ENCODE measurements around the gene DSCAM. TPM values are rescaled to one million over a fixed set of nuclear protein-coding genes. Genes with fewer than 3 reads are reported as not detected.
"Not testable (repeated sequence)": the region's sequence is repeated elsewhere in the genome, so short reads cannot be mapped to it uniquely, and the experiment has no call there.

Gene DSCAM, protein sequence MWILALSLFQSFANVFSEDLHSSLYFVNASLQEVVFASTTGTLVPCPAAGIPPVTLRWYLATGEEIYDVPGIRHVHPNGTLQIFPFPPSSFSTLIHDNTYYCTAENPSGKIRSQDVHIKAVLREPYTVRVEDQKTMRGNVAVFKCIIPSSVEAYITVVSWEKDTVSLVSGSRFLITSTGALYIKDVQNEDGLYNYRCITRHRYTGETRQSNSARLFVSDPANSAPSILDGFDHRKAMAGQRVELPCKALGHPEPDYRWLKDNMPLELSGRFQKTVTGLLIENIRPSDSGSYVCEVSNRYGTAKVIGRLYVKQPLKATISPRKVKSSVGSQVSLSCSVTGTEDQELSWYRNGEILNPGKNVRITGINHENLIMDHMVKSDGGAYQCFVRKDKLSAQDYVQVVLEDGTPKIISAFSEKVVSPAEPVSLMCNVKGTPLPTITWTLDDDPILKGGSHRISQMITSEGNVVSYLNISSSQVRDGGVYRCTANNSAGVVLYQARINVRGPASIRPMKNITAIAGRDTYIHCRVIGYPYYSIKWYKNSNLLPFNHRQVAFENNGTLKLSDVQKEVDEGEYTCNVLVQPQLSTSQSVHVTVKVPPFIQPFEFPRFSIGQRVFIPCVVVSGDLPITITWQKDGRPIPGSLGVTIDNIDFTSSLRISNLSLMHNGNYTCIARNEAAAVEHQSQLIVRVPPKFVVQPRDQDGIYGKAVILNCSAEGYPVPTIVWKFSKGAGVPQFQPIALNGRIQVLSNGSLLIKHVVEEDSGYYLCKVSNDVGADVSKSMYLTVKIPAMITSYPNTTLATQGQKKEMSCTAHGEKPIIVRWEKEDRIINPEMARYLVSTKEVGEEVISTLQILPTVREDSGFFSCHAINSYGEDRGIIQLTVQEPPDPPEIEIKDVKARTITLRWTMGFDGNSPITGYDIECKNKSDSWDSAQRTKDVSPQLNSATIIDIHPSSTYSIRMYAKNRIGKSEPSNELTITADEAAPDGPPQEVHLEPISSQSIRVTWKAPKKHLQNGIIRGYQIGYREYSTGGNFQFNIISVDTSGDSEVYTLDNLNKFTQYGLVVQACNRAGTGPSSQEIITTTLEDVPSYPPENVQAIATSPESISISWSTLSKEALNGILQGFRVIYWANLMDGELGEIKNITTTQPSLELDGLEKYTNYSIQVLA (N-terminal part only)
- 10 to 100 TPM; 18.5 to 25.5 TPM for total RNA-seq
- polyA plus RNA-seq (2013, experiment 1 of 2), result 2.4 TPM
- polyA plus RNA-seq (2013, experiment 2 of 2), result 2.9 TPM
- long read RNA-seq, experiment 1, partial matches to known transcripts, result 5 of 7 reads
- long read RNA-seq, experiment 1, other reads (novel, unspliced or antisense), result 2 of 7 reads
- long read RNA-seq, experiment 2, full-length matches to known transcripts, result 3 of 124 reads
- long read RNA-seq, experiment 2, partial matches to known transcripts, result 32 of 124 reads
- long read RNA-seq, experiment 2, other reads (novel, unspliced or antisense), result 89 of 124 reads
- long read RNA-seq, experiment 3, full-length matches to known transcripts, result 5 of 68 reads
- long read RNA-seq, experiment 3, partial matches to known transcripts, result 23 of 68 reads
- long read RNA-seq, experiment 3, other reads (novel, unspliced or antisense), result 40 of 68 reads
- long read RNA-seq, experiment 4, partial matches to known transcripts, result 5 of 14 reads
- long read RNA-seq, experiment 4, other reads (novel, unspliced or antisense), result 9 of 14 reads

DNA sequence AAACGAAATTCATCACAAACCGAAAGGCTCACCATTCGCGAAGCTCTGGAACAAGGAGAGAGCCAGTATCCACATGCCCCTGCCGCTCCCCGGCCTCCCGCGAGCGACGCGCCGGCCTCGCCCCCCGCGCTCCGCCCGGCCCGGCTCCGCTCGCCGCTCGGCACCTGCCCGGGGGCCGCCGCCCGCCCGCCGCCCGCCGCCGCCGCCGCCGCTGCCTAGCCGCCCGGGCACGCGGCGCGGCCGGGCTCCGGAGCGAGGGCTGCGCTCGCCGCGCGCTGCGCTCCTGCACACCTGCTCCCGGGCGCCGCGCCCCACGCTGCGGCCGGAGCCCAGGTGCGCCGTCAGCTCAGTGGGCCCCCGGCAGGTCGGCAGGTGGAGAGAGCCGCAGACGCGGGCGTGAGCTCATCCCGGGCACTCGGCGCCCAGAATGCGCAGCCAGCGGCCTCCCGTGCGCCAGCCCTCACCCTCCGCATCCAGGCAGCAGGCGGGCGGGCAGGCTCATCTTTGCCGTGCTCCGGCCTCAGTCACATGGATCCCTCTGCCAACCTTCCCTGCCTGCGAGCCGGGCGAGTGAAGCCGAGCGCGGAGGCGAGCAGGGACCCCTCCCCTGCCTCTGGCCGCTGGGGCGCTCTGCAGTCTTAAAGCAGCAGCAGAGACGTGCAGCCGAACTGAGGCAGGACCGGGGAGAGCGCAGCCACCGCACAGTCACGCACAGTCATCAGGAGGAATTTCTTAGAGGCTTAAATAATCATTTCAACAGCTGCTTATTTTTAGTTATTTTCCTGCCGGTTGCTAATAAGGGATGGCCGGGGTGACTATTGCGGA lies at the start of gene DSCAM:
Gene DSCAM (minus strand): TSS at position 572 of the 825 bp plus-strand sequence. CDS start 497 bp downstream, at position 75.
- Mint-ChIP-seq H3K27ac (no peak within 1 kb of the TSS), H3K4me1 (peaks cover 6% of the 10 kb centered on the region), H3K9me3 (no peaks in the 10 kb centered on the region), H3K36me3 (ENCODE audit: low read depth) (no peaks in the 10 kb centered on the region), H3K27me3 (ENCODE audit: insufficient read depth) (peaks cover 22% of the 10 kb centered on the region), H3K4me3 (peak within 1 kb of the TSS; percentile 59)
- Histone ChIP-seq H3K27me3 (ENCODE audit: control insufficient read depth, insufficient read depth, low read length, poor library complexity, severe bottlenecking) (peaks cover 58% of the 10 kb centered on the region), H3K9ac (ENCODE audit: extremely low read depth, low read length, poor library complexity, severe bottlenecking) (no peak within 1 kb of the TSS), H3K27ac (ENCODE audit: low read depth, low read length) (no peak within 1 kb of the TSS), H3K4me3 (ENCODE audit: low read length) (peak within 1 kb of the TSS; percentile 70), H3K9me3 (ENCODE audit: control insufficient read depth, low read length) (no peaks in the 10 kb centered on the region), H3K4me1 (ENCODE audit: control insufficient read depth, insufficient read depth, low read length) (no peaks in the 10 kb centered on the region), H3K36me3 (ENCODE audit: control insufficient read depth, insufficient read depth, low read length) (no peaks in the 10 kb centered on the region)
- DNase-seq, result peak; percentile 86
- WGBS, 2 experiments (ENCODE audit: insufficient coverage in 1 of 2, insufficient read length in 1 of 2), result 0 to 3% methylated on average over 13 to 93 of the region's 94 CpGs
- TF ChIP-seq, protein P1, sequence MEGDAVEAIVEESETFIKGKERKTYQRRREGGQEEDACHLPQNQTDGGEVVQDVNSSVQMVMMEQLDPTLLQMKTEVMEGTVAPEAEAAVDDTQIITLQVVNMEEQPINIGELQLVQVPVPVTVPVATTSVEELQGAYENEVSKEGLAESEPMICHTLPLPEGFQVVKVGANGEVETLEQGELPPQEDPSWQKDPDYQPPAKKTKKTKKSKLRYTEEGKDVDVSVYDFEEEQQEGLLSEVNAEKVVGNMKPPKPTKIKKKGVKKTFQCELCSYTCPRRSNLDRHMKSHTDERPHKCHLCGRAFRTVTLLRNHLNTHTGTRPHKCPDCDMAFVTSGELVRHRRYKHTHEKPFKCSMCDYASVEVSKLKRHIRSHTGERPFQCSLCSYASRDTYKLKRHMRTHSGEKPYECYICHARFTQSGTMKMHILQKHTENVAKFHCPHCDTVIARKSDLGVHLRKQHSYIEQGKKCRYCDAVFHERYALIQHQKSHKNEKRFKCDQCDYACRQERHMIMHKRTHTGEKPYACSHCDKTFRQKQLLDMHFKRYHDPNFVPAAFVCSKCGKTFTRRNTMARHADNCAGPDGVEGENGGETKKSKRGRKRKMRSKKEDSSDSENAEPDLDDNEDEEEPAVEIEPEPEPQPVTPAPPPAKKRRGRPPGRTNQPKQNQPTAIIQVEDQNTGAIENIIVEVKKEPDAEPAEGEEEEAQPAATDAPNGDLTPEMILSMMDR (conservative IDR thresholded peaks at IDR 0.05), result peak; percentile 27

DNA sequence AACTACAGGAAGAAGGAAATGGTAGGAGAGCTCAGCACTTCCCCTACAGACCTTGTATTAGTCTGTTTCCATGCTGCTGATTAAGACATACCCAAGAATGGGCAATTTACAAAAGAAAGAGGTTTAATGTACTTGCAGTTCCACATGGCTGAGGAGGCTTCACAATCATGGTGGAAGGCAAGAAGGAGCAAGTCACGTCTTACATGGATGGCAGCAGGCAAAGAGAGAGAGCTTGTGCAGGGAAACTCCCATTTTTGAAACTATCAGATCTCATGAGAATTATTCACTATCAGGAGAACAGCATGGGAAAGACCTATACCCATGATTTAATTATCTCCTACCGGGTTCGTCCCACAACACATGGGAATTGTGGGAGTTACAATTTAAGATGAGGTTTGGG lies 48.7 kb upstream of the DSCAM start:
- H3K27me3 ChIP-seq (ENCODE audit: control insufficient read depth, insufficient read depth, low read length, poor library complexity, severe bottlenecking), result not testable (repeated sequence)

DNA sequence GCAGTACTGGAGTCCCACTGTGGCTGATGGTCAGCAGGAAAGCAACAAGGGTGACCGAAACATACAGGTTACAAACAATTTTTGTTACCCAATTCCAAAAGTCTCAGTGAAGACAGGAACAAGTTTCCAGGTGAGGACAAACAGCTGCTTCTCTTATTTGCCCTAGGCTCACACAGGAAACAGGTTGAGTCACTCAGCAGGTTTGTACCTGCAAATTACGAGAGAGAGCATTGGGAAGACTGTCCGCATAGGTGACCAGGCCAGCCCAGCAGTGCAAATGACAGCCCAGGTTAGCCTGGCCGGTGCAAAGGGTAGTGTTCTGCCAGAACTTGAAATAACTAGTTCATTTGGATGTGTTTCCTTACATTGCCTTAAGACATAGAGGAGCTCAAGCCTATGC lies 40.0 kb upstream of the DSCAM start:
- Mint-ChIP-seq H3K36me3 (ENCODE audit: low read depth) (no peaks in the 10 kb centered on the region), H3K27me3 (ENCODE audit: insufficient read depth) (peaks cover 62% of the 10 kb centered on the region), H3K9me3 (no peaks in the 10 kb centered on the region), H3K27ac (no peak overlapping the region), H3K4me3 (no peak overlapping the region), H3K4me1 (peaks cover 6% of the 10 kb centered on the region)
- DNase-seq, result no peak
- TF ChIP-seq, protein P1 (conservative IDR thresholded peaks at IDR 0.05), result no peak
- Histone ChIP-seq H3K4me3 (ENCODE audit: low read length) (no peak overlapping the region), H3K36me3 (ENCODE audit: control insufficient read depth, insufficient read depth, low read length) (no peaks in the 10 kb centered on the region), H3K9ac (ENCODE audit: extremely low read depth, low read length, poor library complexity, severe bottlenecking) (no peak overlapping the region), H3K27ac (ENCODE audit: low read depth, low read length) (no peak overlapping the region), H3K9me3 (ENCODE audit: control insufficient read depth, low read length) (no peaks in the 10 kb centered on the region), H3K4me1 (ENCODE audit: control insufficient read depth, insufficient read depth, low read length) (no peaks in the 10 kb centered on the region), H3K27me3 (ENCODE audit: control insufficient read depth, insufficient read depth, low read length, poor library complexity, severe bottlenecking) (peaks cover 68% of the 10 kb centered on the region)
- 96 to 100% methylated on average over 4 of the region's 4 CpGs for WGBS, 2 experiments (ENCODE audit: insufficient coverage in 1 of 2, insufficient read length in 1 of 2)

More for the DNA sequence above, 48.7 kb upstream of the DSCAM start:
- peaks cover 42% of the 10 kb centered on the region for H3K9me3 Mint-ChIP-seq
- H3K9ac ChIP-seq (ENCODE audit: extremely low read depth, low read length, poor library complexity, severe bottlenecking); H3K27ac Mint-ChIP-seq; H3K4me1 Mint-ChIP-seq; H3K4me3 Mint-ChIP-seq; H3K27ac ChIP-seq (ENCODE audit: low read depth, low read length); H3K4me3 ChIP-seq (ENCODE audit: low read length); H3K4me1 ChIP-seq (ENCODE audit: control insufficient read depth, insufficient read depth, low read length); DNase-seq; H3K36me3 Mint-ChIP-seq (ENCODE audit: low read depth); H3K36me3 ChIP-seq (ENCODE audit: control insufficient read depth, insufficient read depth, low read length): not testable (repeated sequence)
- H3K9me3 ChIP-seq (ENCODE audit: control insufficient read depth, low read length), result peaks cover 36% of the 10 kb centered on the region
- H3K27me3 Mint-ChIP-seq (ENCODE audit: insufficient read depth), result peaks cover 25% of the 10 kb centered on the region
- 83 to 95% methylated on average over 1 to 2 of the region's 3 CpGs for WGBS, 2 experiments (ENCODE audit: insufficient coverage in 1 of 2, insufficient read length in 1 of 2)

Data from endodermal cell (in vitro differentiated cells).